VCaP (cell line): Measurements from ENCODE around the gene KAZN.

ENCODE experiments used
- H3K27ac ChIP-seq: fragments of 450-650 bp; 2 replicates; pipeline ENCODE4 v1.5.1; 2017
- TF ChIP-seq, protein P1 (sequence below): fragments of 450-650 bp; conservative IDR thresholded peaks from 2 replicates; pipeline ENCODE4 v1.5.1; 2017; ENCODE audit warnings: mild to moderate bottlenecking, moderate library complexity

KAZN gene

DNA sequence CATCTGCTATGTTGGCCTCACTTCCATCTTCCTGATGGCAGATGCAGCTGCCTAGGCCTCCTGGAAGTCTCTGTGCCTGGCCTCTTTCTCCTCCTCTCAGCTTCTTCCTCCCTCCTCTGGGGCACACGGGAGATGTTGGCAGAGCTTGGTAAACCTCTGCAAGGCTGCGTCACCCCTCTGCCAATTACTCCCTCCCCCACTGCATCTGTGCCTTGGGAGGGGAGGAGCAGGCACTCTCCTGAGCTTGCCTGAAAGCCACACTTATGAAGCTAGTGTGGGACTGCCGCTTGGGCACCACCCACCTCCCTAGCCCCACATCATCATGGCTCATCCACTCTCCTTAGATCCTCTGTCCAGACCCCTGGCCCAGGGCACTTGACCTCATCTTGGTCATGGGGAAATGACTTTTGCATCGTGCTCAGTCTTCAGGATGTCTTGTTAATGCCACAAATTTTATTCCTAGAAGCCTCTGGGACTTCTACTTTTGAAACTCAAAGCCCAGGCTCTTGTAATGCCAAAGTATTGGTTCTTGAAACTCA lies 547.7 kb downstream of the KAZN start:
- TF ChIP-seq, protein P1, sequence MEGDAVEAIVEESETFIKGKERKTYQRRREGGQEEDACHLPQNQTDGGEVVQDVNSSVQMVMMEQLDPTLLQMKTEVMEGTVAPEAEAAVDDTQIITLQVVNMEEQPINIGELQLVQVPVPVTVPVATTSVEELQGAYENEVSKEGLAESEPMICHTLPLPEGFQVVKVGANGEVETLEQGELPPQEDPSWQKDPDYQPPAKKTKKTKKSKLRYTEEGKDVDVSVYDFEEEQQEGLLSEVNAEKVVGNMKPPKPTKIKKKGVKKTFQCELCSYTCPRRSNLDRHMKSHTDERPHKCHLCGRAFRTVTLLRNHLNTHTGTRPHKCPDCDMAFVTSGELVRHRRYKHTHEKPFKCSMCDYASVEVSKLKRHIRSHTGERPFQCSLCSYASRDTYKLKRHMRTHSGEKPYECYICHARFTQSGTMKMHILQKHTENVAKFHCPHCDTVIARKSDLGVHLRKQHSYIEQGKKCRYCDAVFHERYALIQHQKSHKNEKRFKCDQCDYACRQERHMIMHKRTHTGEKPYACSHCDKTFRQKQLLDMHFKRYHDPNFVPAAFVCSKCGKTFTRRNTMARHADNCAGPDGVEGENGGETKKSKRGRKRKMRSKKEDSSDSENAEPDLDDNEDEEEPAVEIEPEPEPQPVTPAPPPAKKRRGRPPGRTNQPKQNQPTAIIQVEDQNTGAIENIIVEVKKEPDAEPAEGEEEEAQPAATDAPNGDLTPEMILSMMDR = no peak
- H3K27ac ChIP-seq = no peak overlapping the region

DNA sequence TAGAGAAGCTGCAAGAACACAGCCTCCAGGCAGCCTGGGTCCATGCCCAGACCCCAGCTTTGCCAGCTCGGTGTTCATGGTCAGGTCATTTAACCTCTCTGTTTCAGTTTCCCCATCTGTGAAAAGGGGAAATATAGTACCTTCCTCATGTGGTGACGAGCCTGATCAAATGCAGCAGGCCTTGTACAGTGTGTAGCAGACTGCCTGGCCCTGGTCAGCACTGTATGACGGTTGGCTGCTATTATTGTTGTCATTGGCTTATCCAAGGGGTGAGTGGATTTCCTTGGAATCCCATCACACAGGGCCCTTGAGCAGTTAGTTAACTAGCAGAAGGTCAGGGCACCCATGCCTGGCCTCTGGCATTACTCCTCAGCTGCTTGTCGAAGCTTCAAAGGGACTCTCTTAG lies 548.5 kb downstream of the KAZN start:
- TF ChIP-seq, protein P1 = no peak
- no peak overlapping the region for H3K27ac ChIP-seq

DNA sequence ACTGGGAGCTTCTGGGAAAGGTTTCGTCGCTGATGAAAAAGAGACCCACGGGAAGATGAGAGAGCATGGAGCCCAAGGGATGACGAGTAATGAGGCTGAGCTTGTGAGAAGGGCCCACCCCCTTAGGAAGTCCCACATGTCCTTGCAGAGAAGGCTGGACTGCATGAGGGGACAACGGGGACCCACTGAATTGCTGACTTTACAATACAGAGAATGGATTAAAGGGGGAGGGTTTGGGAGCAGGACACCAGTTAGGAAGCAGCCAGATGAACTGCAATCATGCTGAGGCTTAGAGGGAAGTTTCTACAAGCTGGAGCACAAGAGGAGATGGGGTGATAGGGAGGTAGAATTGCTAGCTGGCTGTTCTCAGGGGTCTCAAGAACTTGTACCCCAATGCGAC lies 549.5 kb downstream of the KAZN start:
- no peak overlapping the region for H3K27ac ChIP-seq
- TF ChIP-seq, protein P1 = no peak

DNA sequence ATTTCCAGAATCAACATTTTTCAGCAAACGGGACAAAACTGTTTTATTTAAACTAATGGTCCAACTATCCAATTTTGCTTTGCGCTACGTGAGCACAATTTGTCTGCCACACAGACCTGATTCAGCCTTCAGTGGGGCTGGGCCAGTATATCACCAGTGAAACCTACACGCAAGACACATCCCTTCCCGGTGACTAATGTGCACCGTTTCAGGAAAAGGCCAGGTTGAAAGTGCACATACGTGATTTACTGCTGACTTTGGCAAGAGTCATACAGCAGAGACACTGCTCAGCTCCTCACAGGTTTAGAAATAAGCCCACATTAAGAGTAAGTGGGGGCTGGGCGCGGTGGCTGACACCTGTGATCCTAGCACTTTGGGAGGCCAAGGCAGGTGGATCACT lies 550.0 kb downstream of the KAZN start:
- no peak overlapping the region for H3K27ac ChIP-seq
- TF ChIP-seq, protein P1 = no peak

DNA sequence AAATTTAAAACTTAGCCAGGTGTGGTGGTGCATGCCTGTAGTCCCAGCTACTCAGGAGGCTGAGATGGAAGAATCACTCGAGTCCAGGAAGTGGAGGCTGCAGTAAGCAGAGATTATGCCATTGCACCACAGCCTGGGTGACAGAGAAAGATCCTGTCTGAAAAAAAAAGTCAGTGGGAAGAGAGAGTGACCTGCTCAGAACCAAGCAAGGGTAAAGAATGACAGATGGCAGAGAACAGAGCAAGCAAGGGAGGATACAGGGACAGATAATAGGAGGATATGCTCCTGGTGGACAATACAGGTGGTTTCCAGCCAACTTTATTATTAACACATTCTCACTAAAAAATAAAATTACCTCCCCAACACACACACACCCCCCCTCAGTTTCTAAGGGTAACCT lies 550.5 kb downstream of the KAZN start:
- no peak overlapping the region for H3K27ac ChIP-seq
- TF ChIP-seq, protein P1 = no peak

DNA sequence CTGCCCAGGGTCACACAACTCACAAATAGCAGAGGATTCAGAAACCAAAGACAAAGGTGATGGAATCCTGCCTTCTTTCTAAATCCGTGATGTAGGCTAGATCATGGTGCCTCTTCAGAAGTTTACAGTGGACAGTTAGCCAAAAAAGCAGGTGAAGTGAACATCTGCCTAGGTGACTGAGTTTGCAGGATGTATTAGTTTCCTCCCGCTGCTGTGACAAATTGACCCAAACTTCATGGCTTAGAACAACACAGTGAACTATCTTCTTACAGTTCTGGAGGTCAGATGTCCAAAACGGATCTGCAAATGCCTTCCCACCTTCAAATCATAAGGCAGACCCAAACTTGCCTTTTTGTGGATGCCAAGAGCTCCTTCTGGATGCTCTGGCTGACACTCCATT lies 551.9 kb downstream of the KAZN start:
- H3K27ac ChIP-seq = no peak overlapping the region
- TF ChIP-seq, protein P1 = no peak

DNA sequence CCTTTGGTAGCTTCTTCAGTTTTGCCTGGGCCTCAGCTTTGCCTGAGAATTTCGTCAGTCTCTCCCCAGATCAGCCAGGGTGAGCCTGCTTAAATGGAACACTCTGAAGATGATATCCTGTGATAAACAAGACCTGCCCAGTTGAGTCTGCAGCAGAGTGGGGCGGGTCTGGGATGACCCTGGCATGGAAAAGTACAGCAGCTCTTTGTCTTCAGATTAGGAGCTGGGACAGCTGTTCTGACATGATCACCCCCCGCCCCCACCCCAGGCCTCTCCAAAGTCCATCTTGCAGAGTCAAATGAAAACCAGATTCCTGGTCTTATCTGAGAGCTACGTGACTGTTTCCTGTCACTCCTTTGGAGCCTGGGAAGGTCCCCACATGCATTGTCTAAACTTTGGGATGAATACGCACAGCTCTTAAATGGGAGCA lies 552.9 kb downstream of the KAZN start:
- peak overlapping the region; percentile 74 for H3K27ac ChIP-seq
- TF ChIP-seq, protein P1 = no peak
